ENCODE data around the gene SNRNP25. TPM values are rescaled to one million over a fixed set of nuclear protein-coding genes. Genes with fewer than 3 reads are reported as not detected.

Gene SNRNP25
- total and polyA plus RNA-seq, 2 donors (not counting 3 experiments of a cell fraction or from before 2014, with no cell fraction given): 41.8 to 49.6 TPM

- POLR2A ChIA-PET: no interaction called here
- no peaks in the 10 kb centered on the region for H3K27me3 ChIP-seq (ENCODE audit: control insufficient read depth in 2 of 2, insufficient read depth in 2 of 2, low read length in 2 of 2)
Observed at GRCh38 chr16:35678-36305, 17.8 kb upstream of the SNRNP25 start.

More at GRCh38 chr16:35678-36305, 17.8 kb upstream of the SNRNP25 start:
- FAIRE-seq (no peak), DNase-seq (ENCODE audit: low read depth, low spot score) (no peak)
- Histone ChIP-seq H2AFZ (ENCODE audit: low read depth, low read length) (no peak overlapping the region), H3K9me1 (replicated peaks; ENCODE audit: control insufficient read depth, extremely low read depth, insufficient read depth, low read length) (no peaks in the 10 kb centered on the region), H3K4me2 (ENCODE audit: insufficient read depth, low read length) (no peak overlapping the region), H4K20me1 (replicated peaks; ENCODE audit: control insufficient read depth, extremely low read depth, insufficient read depth, low read length) (no peaks in the 10 kb centered on the region), H3K36me3 (ENCODE audit: control insufficient read depth in 2 of 2, extremely low read depth in 1 of 2, insufficient read depth in 2 of 2, low read length in 2 of 2) (no peaks in the 10 kb centered on the region), H3K9ac (replicated peaks; ENCODE audit: extremely low read depth, insufficient read depth, low read length) (no peak overlapping the region), H3K27ac (ENCODE audit: insufficient read depth, low read depth, low read length) (no peak overlapping the region), H3K4me1 (ENCODE audit: control insufficient read depth, extremely low read depth, insufficient read depth, low read length) (no peaks in the 10 kb centered on the region), H3K9me3 (replicated peaks; ENCODE audit: control insufficient read depth, insufficient read depth, low read length) (no peaks in the 10 kb centered on the region), H3K79me2 (ENCODE audit: control insufficient read depth, insufficient read depth, low read length) (no peaks in the 10 kb centered on the region), H3K4me3 (replicated peaks in 1 of 3; ENCODE audit: insufficient read depth in 1 of 3, low read depth in 1 of 3, low read length in 3 of 3) (no peak overlapping the region)
- BruUV-seq (replicated peaks): no TSS peak
- intact Hi-C loops (cut with micrococcal nuclease): no loop called here
- TF ChIP-seq JUN (IDR thresholded peaks at IDR 0.05; ENCODE audit: borderline replicate concordance, insufficient read depth, insufficient read length, low read depth): no peak
- TF ChIP-seq POLR2A (IDR thresholded peaks at IDR 0.05; ENCODE audit: low read depth, low read length): no peak
- TF ChIP-seq POLR2AphosphoS5 (IDR thresholded peaks at IDR 0.05; ENCODE audit: insufficient read depth, low read depth, low read length): no peak
- TF ChIP-seq CTCF (IDR thresholded peaks at IDR 0.05; ENCODE audit: extremely low read depth in 1 of 2, insufficient read depth in 1 of 2, low read depth in 1 of 2, low read length in 2 of 2): no peak
- no peak for TF ChIP-seq EZH2 (IDR thresholded peaks at IDR 0.05; ENCODE audit: borderline replicate concordance, low read depth, low read length, severe bottlenecking)
- no peak for TF ChIP-seq GATA2 (IDR thresholded peaks at IDR 0.05; ENCODE audit: insufficient read depth, insufficient read length, low read depth, low read length)
- no peak for TF ChIP-seq MYC (IDR thresholded peaks at IDR 0.05; ENCODE audit: low read depth, low read length)
- no peak for TF ChIP-seq MAX (IDR thresholded peaks at IDR 0.05; ENCODE audit: insufficient read depth, insufficient read length)
- no peak for TF ChIP-seq FOS (IDR thresholded peaks at IDR 0.05; ENCODE audit: borderline replicate concordance, insufficient read depth, low read length)
- CTCF ChIA-PET: no interaction called here
- dilution Hi-C loops (cut with MboI; ENCODE audit: extremely low pct_ligation_motif_present, low sequenced_read_pairs): no loop called here
